ENCODE results near the gene ADAMTS1.

ADAMTS1 gene

GRCh38 chr21:26844258-26845065 lies 747 bp downstream of the ADAMTS1 start:
- no peak for DNase-seq

GRCh38 chr21:26843933-26844257 lies 1.3 kb downstream of the ADAMTS1 start:
- no peak for DNase-seq

GRCh38 chr21:26842974-26843932 lies 2.0 kb downstream of the ADAMTS1 start:
- no peak for DNase-seq

GRCh38 chr21:26842300-26842699 lies 2.9 kb downstream of the ADAMTS1 start:
- no peak for DNase-seq

GRCh38 chr21:26840912-26841311 lies 4.3 kb downstream of the ADAMTS1 start:
- no peak for DNase-seq

GRCh38 chr21:26840201-26840600 lies 5.0 kb downstream of the ADAMTS1 start:
- DNase-seq = no peak

- DNase-seq = no peak
These were observed 7.7 kb downstream of the ADAMTS1 start for GRCh38 chr21:26837539-26837938.

GRCh38 chr21:26836528-26836927 lies 8.7 kb downstream of the ADAMTS1 start:
- no peak for DNase-seq

GRCh38 chr21:26835714-26836265 lies 9.4 kb downstream of the ADAMTS1 start:
- no peak for DNase-seq

- no peak for DNase-seq
These were observed 10.0 kb downstream of the ADAMTS1 start for GRCh38 chr21:26835027-26835713.

GRCh38 chr21:26834181-26834905 lies 10.9 kb downstream of the ADAMTS1 start:
- no peak for DNase-seq

GRCh38 chr21:26833460-26833939 lies 11.7 kb downstream of the ADAMTS1 start:
- no peak for DNase-seq

GRCh38 chr21:26833011-26833410 lies 12.2 kb downstream of the ADAMTS1 start:
- no peak for DNase-seq

- no peak for DNase-seq
These were observed 12.7 kb downstream of the ADAMTS1 start for GRCh38 chr21:26832546-26832945.

- no peak for DNase-seq
These were observed 18.4 kb downstream of the ADAMTS1 start for GRCh38 chr21:26826801-26827200.

GRCh38 chr21:26820509-26820908 lies 24.7 kb downstream of the ADAMTS1 start:
- no peak for DNase-seq

- no peak for DNase-seq
These were observed 25.4 kb downstream of the ADAMTS1 start for GRCh38 chr21:26819740-26820324.

GRCh38 chr21:26818906-26819305 lies 26.3 kb downstream of the ADAMTS1 start:
- DNase-seq = no peak

GRCh38 chr21:26815197-26815596 lies 30.0 kb downstream of the ADAMTS1 start:
- DNase-seq = no peak

- DNase-seq = no peak
These were observed 30.8 kb downstream of the ADAMTS1 start for GRCh38 chr21:26814386-26814785.

GRCh38 chr21:26813426-26813998 lies 31.7 kb downstream of the ADAMTS1 start:
- no peak for DNase-seq

All from NCI-H2029 treated with DMSO at 0.1 percent for 48 hours (cell line).